GM18498 (cell line): ENCODE results near the gene EXOC6.

Experiments
- ATAC-seq: cut with Tn5 transposase; IDR thresholded peaks from one replicate; pipeline ENCODE4 v1.9.1; 2021; ENCODE audit warnings: mild to moderate bottlenecking, moderate library complexity; ENCODE audit not compliant: unreplicated experiment

EXOC6 gene

GRCh38 chr10:92832998-92833650 is 15.2 kb upstream of the EXOC6 start:
- ATAC-seq = no peak

- no peak for ATAC-seq
These were observed 14.0 kb upstream of the EXOC6 start for GRCh38 chr10:92834331-92834730.

- no peak for ATAC-seq
These were observed 13.3 kb upstream of the EXOC6 start for GRCh38 chr10:92834986-92835385.

GRCh38 chr10:92837456-92837855 is 10.9 kb upstream of the EXOC6 start:
- no peak for ATAC-seq

- no peak for ATAC-seq
These were observed 8.9 kb upstream of the EXOC6 start for GRCh38 chr10:92839191-92840085.

GRCh38 chr10:92844746-92845145 is 3.6 kb upstream of the EXOC6 start:
- ATAC-seq = no peak

- ATAC-seq = no peak
These were observed 2.4 kb upstream of the EXOC6 start for GRCh38 chr10:92845921-92846320.

GRCh38 chr10:92846344-92846743 is 2.0 kb upstream of the EXOC6 start:
- ATAC-seq = no peak

- no peak for ATAC-seq
These were observed 1.5 kb upstream of the EXOC6 start for GRCh38 chr10:92846854-92847201.

- no peak for ATAC-seq
These were observed 987 bp upstream of the EXOC6 start for GRCh38 chr10:92847202-92847864.

GRCh38 chr10:92848037-92848440 is 281 bp upstream of the EXOC6 start:
- ATAC-seq = no peak

- ATAC-seq = no peak
These were observed 860 bp downstream of the EXOC6 start for GRCh38 chr10:92849234-92849525.

GRCh38 chr10:92849576-92850090 is 1.3 kb downstream of the EXOC6 start:
- ATAC-seq = no peak

- no peak for ATAC-seq
These were observed 1.9 kb downstream of the EXOC6 start for GRCh38 chr10:92850185-92850584.

- ATAC-seq = no peak
These were observed 2.7 kb downstream of the EXOC6 start for GRCh38 chr10:92851003-92851402.

GRCh38 chr10:92855560-92855959 is 7.2 kb downstream of the EXOC6 start:
- ATAC-seq = no peak

GRCh38 chr10:92857904-92858514 is 9.7 kb downstream of the EXOC6 start:
- no peak for ATAC-seq

- ATAC-seq = no peak
These were observed 18.9 kb downstream of the EXOC6 start for GRCh38 chr10:92867235-92867634.

- no peak for ATAC-seq
These were observed 19.7 kb downstream of the EXOC6 start for GRCh38 chr10:92868036-92868435.

GRCh38 chr10:92868557-92868956 is 20.2 kb downstream of the EXOC6 start:
- no peak for ATAC-seq

- no peak for ATAC-seq
These were observed 24.7 kb downstream of the EXOC6 start for GRCh38 chr10:92873029-92873428.
